MCF 10A (cell line): Measurements from ENCODE around the gene CDK7. TPM values are rescaled to one million over a fixed set of nuclear protein-coding genes. Genes with fewer than 3 reads are reported as not detected.

Experiments used
- BruUV-seq: library from RNA; stranded (reverse); fragments of 400-500 nt; replicated peaks from 2 replicates; lab custom pipeline; 2021; lab: Mats Ljungman, UMichigan
- CTCF ChIA-PET: fragments of 300-600 bp; sonication (Branson Sonifier 250); formaldehyde crosslinking; extraction: SDS; loops from one replicate; lab custom pipeline; 2021; ENCODE audit warnings: antibody characterized with exemption, inconsistent platforms; lab: Yijun Ruan, JAX
- POLR2A ChIA-PET: fragments of 300-600, 350-650 bp; sonication (Branson Sonifier 250); formaldehyde crosslinking; extraction: SDS; loops from one replicate; lab custom pipeline; 2020; ENCODE audit warnings: antibody characterized with exemption, inconsistent platforms; lab: Yijun Ruan, JAX
- DNase-seq: peaks from one replicate; pipeline ENCODE4 v3.0.0-alpha.2; 2018; ENCODE audit not compliant: unreplicated experiment
- H3K27ac Mint-ChIP-seq: one replicate; pipeline ENCODE4 v1.8.0; 2022; ENCODE audit warnings: mild to moderate bottlenecking, low read depth, mixed read lengths; ENCODE audit not compliant: unreplicated experiment
- H3K27me3 Mint-ChIP-seq: one replicate; pipeline ENCODE4 v1.8.0; 2022; ENCODE audit warnings: mixed read lengths; ENCODE audit not compliant: insufficient read depth, unreplicated experiment
- H3K36me3 Mint-ChIP-seq: one replicate; pipeline ENCODE4 v1.8.0; 2022; ENCODE audit warnings: mild to moderate bottlenecking, moderate library complexity, mixed read lengths; ENCODE audit not compliant: insufficient read depth, unreplicated experiment
- H3K4me1 Mint-ChIP-seq: one replicate; pipeline ENCODE4 v1.8.0; 2022; ENCODE audit warnings: mixed read lengths; ENCODE audit not compliant: insufficient read depth, unreplicated experiment
- H3K4me3 Mint-ChIP-seq: one replicate; pipeline ENCODE4 v1.8.0; 2022; ENCODE audit warnings: mild to moderate bottlenecking, moderate library complexity, mixed read lengths; ENCODE audit not compliant: unreplicated experiment
- H3K9me3 Mint-ChIP-seq: one replicate; pipeline ENCODE4 v1.8.0; 2022; ENCODE audit warnings: mixed read lengths; ENCODE audit not compliant: unreplicated experiment
- intact Hi-C: fragments of 100-400 bp; cut with micrococcal nuclease; formaldehyde crosslinking; loops from 2 replicates; pipeline ENCODE4 v1.14.1; 2022
- total RNA-seq: library from RNA; stranded (reverse); gene quantifications from 2 replicates; pipeline ENCODE4 v1.2.3, GENCODE V29; 2022
- TF ChIP-seq, protein P1 (sequence below): fragments of 200-600 bp; IDR thresholded peaks from one replicate; pipeline ENCODE4 v1.8.0; 2022; ENCODE audit warnings: antibody characterized with exemption, mild to moderate bottlenecking; ENCODE audit not compliant: unreplicated experiment

The CDK7 gene
- total RNA-seq, 1 experiment from 2014 or later, result 48.5 TPM

DNA sequence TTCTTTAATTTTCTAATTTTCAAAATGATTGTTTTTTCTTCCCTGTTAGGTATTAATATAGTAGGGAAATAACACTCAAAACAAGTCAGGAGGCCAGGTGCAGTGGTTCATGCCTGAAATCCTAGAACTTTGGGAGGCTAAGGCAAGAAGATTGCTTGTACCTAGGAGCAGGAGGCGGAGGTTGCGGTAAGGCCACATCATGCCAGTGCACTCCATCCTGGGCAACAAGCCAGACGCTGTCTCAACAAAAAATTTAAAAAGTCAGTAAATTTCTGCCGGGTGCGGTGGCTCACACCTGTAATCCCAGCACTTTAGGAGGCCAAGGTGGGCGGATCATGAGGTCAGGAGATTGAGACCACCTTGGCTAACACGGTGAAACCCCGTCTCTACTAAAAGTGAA is 10.2 kb upstream of the CDK7 start:
- DNase-seq, result no peak
- Mint-ChIP-seq H3K4me3 (no peak overlapping the region), H3K36me3 (peaks cover 29% of the 10 kb centered on the region), H3K27ac (no peak overlapping the region), H3K27me3 (no peaks in the 10 kb centered on the region), H3K4me1 (peaks cover 6% of the 10 kb centered on the region), H3K9me3 (no peaks in the 10 kb centered on the region)
- intact Hi-C loops, result no loop called here
- ChIA-PET CTCF (interaction anchor here (0.9 kb wide), 1 partner anchor 182 kb away, joined by 4 read pairs; no protein-coding TSS in a partner anchor), POLR2A (no interaction called here)
- TF ChIP-seq, protein P1, sequence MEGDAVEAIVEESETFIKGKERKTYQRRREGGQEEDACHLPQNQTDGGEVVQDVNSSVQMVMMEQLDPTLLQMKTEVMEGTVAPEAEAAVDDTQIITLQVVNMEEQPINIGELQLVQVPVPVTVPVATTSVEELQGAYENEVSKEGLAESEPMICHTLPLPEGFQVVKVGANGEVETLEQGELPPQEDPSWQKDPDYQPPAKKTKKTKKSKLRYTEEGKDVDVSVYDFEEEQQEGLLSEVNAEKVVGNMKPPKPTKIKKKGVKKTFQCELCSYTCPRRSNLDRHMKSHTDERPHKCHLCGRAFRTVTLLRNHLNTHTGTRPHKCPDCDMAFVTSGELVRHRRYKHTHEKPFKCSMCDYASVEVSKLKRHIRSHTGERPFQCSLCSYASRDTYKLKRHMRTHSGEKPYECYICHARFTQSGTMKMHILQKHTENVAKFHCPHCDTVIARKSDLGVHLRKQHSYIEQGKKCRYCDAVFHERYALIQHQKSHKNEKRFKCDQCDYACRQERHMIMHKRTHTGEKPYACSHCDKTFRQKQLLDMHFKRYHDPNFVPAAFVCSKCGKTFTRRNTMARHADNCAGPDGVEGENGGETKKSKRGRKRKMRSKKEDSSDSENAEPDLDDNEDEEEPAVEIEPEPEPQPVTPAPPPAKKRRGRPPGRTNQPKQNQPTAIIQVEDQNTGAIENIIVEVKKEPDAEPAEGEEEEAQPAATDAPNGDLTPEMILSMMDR, result no peak
- BruUV-seq, result no TSS peak

DNA sequence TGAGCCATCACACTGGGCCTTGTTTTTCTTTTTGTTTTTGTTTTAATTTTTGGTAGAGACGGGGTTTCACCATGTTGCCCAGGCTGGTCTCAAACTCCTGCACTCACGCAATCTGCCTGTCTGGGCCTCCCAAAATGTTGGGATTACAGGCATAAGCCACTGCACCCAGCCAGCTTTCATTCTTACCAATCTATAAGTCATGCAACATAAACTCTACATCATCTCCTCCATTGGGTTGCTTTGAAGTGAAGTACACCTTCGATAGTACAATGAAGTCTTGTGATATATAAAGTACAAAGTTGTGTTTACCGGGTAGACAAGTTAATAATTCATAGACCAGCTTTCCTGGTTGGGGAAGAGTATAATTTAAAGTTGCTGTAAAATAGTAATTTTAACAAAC is 8.8 kb upstream of the CDK7 start:
- POLR2A ChIA-PET, result interaction anchor here (1.0 kb wide), 1 partner anchor 8 kb away, joined by 4 read pairs; a partner anchor contains a TSS
- Mint-ChIP-seq H3K9me3 (no peaks in the 10 kb centered on the region), H3K4me1 (peaks cover 6% of the 10 kb centered on the region), H3K27me3 (no peaks in the 10 kb centered on the region), H3K4me3 (no peak overlapping the region), H3K27ac (no peak overlapping the region), H3K36me3 (peaks cover 34% of the 10 kb centered on the region)
- CTCF ChIA-PET, result no interaction called here
- no peak for DNase-seq
- TF ChIP-seq, protein P1, result no peak
- BruUV-seq, result no TSS peak
- intact Hi-C loops, result no loop called here

DNA sequence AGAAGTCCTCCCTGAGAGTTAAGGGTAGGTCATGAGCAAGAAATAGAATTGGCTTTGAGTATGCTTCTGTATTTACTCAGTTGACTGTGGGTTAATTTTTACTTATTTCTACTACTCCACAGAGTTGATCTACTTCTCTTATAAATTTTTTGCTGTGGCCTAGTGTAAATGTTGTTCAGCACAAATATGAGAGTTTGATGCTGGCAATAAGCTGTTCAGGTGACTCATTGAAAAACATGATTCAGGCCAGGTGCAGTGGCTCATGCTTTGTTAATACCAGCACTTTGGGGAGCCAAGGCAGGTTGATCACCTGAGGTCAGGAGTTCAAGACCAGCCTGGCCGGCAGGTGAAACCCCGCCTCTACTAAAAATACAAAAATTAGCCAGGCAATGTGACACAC is 4.5 kb upstream of the CDK7 start:
- TF ChIP-seq, protein P1, result no peak
- DNase-seq, result no peak
- no peak overlapping the region for H3K4me3 Mint-ChIP-seq
- peaks cover 9% of the 10 kb centered on the region for H3K4me1 Mint-ChIP-seq
- ChIA-PET CTCF (no interaction called here), POLR2A (interaction anchor here (1.2 to 3.0 kb wide), 2 partner anchors 12 to 136 kb away, joined by 3 to 12 read pairs; partner anchors contain the start of gene SLC30A5)
- no peaks in the 10 kb centered on the region for H3K27me3 Mint-ChIP-seq
- no TSS peak for BruUV-seq
- H3K27ac Mint-ChIP-seq, result no peak overlapping the region
- no peaks in the 10 kb centered on the region for H3K9me3 Mint-ChIP-seq
- intact Hi-C loops, result loop anchor here (10.0 kb wide), 1 partner anchor 65 kb away; the partner anchor contains the start of gene CCNB1
- peaks cover 25% of the 10 kb centered on the region for H3K36me3 Mint-ChIP-seq

DNA sequence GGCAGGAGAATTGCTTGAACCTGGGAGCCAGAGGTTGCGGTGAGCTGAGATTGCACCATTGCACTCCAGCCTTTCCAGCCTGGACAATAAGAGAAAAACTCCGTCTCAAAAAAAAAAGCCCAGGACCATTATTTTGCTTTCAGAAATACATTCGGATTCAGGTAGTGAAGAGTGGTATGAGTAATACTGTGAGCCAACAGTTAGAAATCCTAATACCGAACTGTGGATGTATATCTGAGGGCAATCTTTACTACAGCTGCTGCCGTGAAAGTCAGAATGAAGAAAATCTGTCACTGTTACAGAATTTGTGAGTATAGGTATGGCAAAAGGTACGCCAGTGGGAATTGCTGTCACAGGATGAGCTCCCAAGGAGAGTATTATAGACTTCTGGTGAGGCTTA is 3.4 kb upstream of the CDK7 start:
- ChIA-PET CTCF (interaction anchor here (0.7 to 1.6 kb wide), 2 partner anchors 138 to 806 kb away, joined by 3 to 5 read pairs; partner anchors contain the start of gene SLC30A5), POLR2A (interaction anchor here (0.8 to 5.5 kb wide), 2 partner anchors 13 to 42 kb away, joined by 5 to 63 read pairs; partner anchors contain the start of gene CENPH)
- peaks cover 16% of the 10 kb centered on the region for H3K36me3 Mint-ChIP-seq
- TF ChIP-seq, protein P1, result no peak
- H3K27me3 Mint-ChIP-seq, result no peaks in the 10 kb centered on the region
- no peak overlapping the region for H3K4me3 Mint-ChIP-seq
- H3K4me1 Mint-ChIP-seq, result peaks cover 9% of the 10 kb centered on the region
- no TSS peak for BruUV-seq
- intact Hi-C loops, result loop anchor here (10.0 kb wide), 1 partner anchor 66 kb away; the partner anchor contains the start of gene CCNB1
- no peak for DNase-seq
- H3K9me3 Mint-ChIP-seq, result no peaks in the 10 kb centered on the region
- no peak overlapping the region for H3K27ac Mint-ChIP-seq
